A204.1 (cell line): ENCODE results near the gene POLE.

Source experiments
- FAIRE-seq: peaks from 2 replicates; lab custom pipeline; 2012; peaks lifted over from hg19 to GRCh38; lab: Jason Lieb, UNC

POLE gene

GRCh38 chr12:132687211-132688164 is at the start of gene POLE, which contains the start of gene PXMP2:
Gene POLE, minus strand, starts transcription at chr12:132687342. Its CDS starts 27 bp downstream, at chr12:132687315.
Gene PXMP2, plus strand, starts transcription at chr12:132687587. Its CDS starts 84 bp downstream, at chr12:132687671.
- no peak for FAIRE-seq

- FAIRE-seq = no peak
Measured at GRCh38 chr12:132736913-132737312, 49.8 kb upstream of the POLE start.

GRCh38 chr12:132736378-132736777 is 49.2 kb upstream of the POLE start:
- no peak for FAIRE-seq

GRCh38 chr12:132735496-132735895 is 48.4 kb upstream of the POLE start:
- no peak for FAIRE-seq

- FAIRE-seq = no peak
Measured at GRCh38 chr12:132734206-132734605, 47.1 kb upstream of the POLE start.

- FAIRE-seq = no peak
Measured at GRCh38 chr12:132731574-132731973, 44.4 kb upstream of the POLE start.

GRCh38 chr12:132730353-132730752 is 43.2 kb upstream of the POLE start:
- no peak for FAIRE-seq

- FAIRE-seq = no peak
Measured at GRCh38 chr12:132729541-132730320, 42.6 kb upstream of the POLE start.

GRCh38 chr12:132728502-132728901 is 41.4 kb upstream of the POLE start:
- no peak for FAIRE-seq

- no peak for FAIRE-seq
Measured at GRCh38 chr12:132727091-132727794, 40.1 kb upstream of the POLE start.

GRCh38 chr12:132726386-132726785 is 39.2 kb upstream of the POLE start:
- no peak for FAIRE-seq

GRCh38 chr12:132724506-132725241 is 37.5 kb upstream of the POLE start:
- no peak for FAIRE-seq

- FAIRE-seq = no peak
Measured at GRCh38 chr12:132723764-132724140, 36.6 kb upstream of the POLE start.

GRCh38 chr12:132723015-132723763 is 36.0 kb upstream of the POLE start:
- FAIRE-seq = no peak

- no peak for FAIRE-seq
Measured at GRCh38 chr12:132720606-132721345, 33.6 kb upstream of the POLE start.

- FAIRE-seq = no peak
Measured at GRCh38 chr12:132719954-132720324, 32.8 kb upstream of the POLE start.

GRCh38 chr12:132719141-132719953 is 32.2 kb upstream of the POLE start:
- no peak for FAIRE-seq

- FAIRE-seq = no peak
Measured at GRCh38 chr12:132718644-132719043, 31.5 kb upstream of the POLE start.
